Lower leg skin (tissue), 4 donors: ENCODE data around the gene CEMIP2. TPM values are rescaled to one million over a fixed set of nuclear protein-coding genes. Genes with fewer than 3 reads are reported as not detected.

Experiments
- DNase-seq, 2 donors: peaks; one replicate each; pipeline ENCODE4 v3.0.0-alpha.2; 2019; ENCODE audit warnings: low spot score in 2 of 2
- H3K4me3 ChIP-seq: fragments of 200-600 bp; sonication (generic); 2 replicates; pipeline ENCODE4 v1.5.1; 2017; ENCODE audit warnings: mild to moderate bottlenecking, low read depth; ENCODE audit not compliant: poor library complexity, severe bottlenecking
- CTCF ChIP-seq, 3 donors: fragments of 450-650 bp; IDR thresholded peaks; one replicate each; pipeline ENCODE4 v1.5.1; 2016; ENCODE audit warnings: antibody characterized with exemption in 3 of 3, mild to moderate bottlenecking in 3 of 3, moderate library complexity in 2 of 3
- POLR2A ChIP-seq, 2 donors: fragments of 450-650 bp; IDR thresholded peaks; one replicate each; pipeline ENCODE4 v1.6.1; 2016 to 2017; ENCODE audit warnings: antibody characterized with exemption in 2 of 2, mild to moderate bottlenecking in 1 of 2, moderate library complexity in 1 of 2
- WGBS, 2 donors: methylation state at CpG; one replicate each; pipeline ENCODE4 v1.1.5; 2018; 5-methylcytosine and 5-hydroxymethylcytosine counted together
- intact Hi-C: fragments of 100-400 bp; cut with DNase I; formaldehyde crosslinking; loops from one replicate; pipeline ENCODE4 v1.15.0; 2023; ENCODE audit warnings: low total_unique reads
- total RNA-seq, 4 donors: library from RNA; depleted of rRNA; stranded (reverse); fragments of >200 nt; gene quantifications; one replicate each; pipeline ENCODE4 v1.1.0, GENCODE V29; 2016

Gene CEMIP2
- total RNA-seq, 4 donors from 2014 or later, result 20.6 to 48.6 (median 29.0) TPM

DNA sequence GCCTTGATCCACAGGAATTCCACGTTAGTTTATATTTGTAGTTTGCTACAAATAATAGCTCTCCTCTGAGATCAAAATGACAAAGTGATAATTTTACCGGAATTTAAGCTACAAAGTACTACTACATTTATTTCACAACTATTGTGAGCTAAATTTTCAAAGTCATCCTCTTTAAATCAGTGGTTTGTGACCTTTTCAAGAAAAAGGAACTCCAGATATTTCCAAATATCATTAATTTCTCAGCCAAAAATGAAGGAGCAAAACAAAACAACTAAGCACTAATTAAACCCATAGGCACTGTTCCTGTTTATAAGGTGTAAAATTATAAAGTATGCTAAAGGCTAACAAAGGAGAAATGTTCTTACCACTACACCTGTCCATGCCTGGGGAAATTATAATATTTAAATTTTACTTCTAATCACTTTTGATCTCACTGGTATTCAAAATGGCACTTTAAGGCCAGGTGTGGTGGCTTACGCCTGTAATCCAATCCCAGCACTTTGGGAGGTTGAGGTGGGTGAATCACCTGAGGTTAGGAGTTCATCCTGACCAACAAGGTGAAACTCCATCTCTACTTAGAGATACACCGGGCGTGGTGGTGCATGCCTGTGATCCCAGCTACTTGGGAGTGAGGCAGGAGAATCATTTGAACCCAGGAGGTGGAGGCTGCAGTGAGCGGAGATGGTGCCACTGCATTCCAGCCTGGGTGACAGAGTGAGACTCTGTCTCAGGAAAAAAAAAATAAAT lies 77.5 kb downstream of the CEMIP2 start:
- no peak overlapping the region for H3K4me3 ChIP-seq
- no peak for TF ChIP-seq CTCF (IDR thresholded peaks at IDR 0.05)
- no peak for TF ChIP-seq POLR2A (IDR thresholded peaks at IDR 0.05)
- WGBS, 2 donors, result 86 to 87% methylated on average over 6 of the region's 6 CpGs
- intact Hi-C loops, result no loop called here
- DNase-seq, result no peak

GRCh38 chr9:71690063-71690688 lies 78.1 kb downstream of the CEMIP2 start:
- no peak overlapping the region for H3K4me3 ChIP-seq
- intact Hi-C loops, result no loop called here
- WGBS, 2 donors, result 91 to 94% methylated on average over 10 of the region's 10 CpGs
- no peak for DNase-seq
- TF ChIP-seq POLR2A (IDR thresholded peaks at IDR 0.05) (no peak), CTCF (IDR thresholded peaks at IDR 0.05) (no peak)

- DNase-seq, result no peak
- WGBS, 2 donors, result 89 to 91% methylated on average over 1 of the region's 1 CpG
- TF ChIP-seq CTCF (IDR thresholded peaks at IDR 0.05), result no peak
- no peak for TF ChIP-seq POLR2A (IDR thresholded peaks at IDR 0.05)
- no peak overlapping the region for H3K4me3 ChIP-seq
- intact Hi-C loops, result no loop called here
These were observed 80.6 kb downstream of the CEMIP2 start for GRCh38 chr9:71687676-71688075.

DNA sequence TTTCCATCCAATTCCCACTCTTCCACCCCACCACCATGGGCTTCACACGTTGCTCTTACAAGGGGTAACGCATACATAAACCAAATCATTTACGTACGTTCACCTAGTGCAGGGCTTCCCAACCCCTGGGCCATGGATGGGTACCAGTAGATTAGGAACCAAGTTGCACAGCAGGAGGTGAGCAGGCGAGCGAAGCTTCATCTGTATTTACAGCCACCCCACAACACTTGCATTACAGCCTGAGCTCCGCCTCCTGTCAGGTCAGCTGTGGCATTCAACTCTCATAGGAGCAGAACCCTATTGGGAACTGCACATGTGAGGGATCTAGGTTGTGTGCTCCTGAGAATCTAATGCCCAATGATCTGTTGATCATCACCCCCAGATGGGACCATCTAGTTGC lies 82.3 kb downstream of the CEMIP2 start:
- TF ChIP-seq POLR2A (IDR thresholded peaks at IDR 0.05), result no peak
- no peak for TF ChIP-seq CTCF (IDR thresholded peaks at IDR 0.05)
- no peak overlapping the region for H3K4me3 ChIP-seq
- WGBS, 2 donors, result 90 to 93% methylated on average over 7 of the region's 7 CpGs
- intact Hi-C loops, result no loop called here
- no peak for DNase-seq

- DNase-seq, result no peak
- WGBS, 2 donors, result 33 to 70% methylated on average over 1 of the region's 1 CpG
- no peak overlapping the region for H3K4me3 ChIP-seq
- intact Hi-C loops, result no loop called here
- TF ChIP-seq CTCF (IDR thresholded peaks at IDR 0.05) (no peak), POLR2A (IDR thresholded peaks at IDR 0.05) (no peak)
These were observed 82.9 kb downstream of the CEMIP2 start for GRCh38 chr9:71685394-71685793.
